ENCODE data around the gene DLGAP1.

DLGAP1 gene

DNA sequence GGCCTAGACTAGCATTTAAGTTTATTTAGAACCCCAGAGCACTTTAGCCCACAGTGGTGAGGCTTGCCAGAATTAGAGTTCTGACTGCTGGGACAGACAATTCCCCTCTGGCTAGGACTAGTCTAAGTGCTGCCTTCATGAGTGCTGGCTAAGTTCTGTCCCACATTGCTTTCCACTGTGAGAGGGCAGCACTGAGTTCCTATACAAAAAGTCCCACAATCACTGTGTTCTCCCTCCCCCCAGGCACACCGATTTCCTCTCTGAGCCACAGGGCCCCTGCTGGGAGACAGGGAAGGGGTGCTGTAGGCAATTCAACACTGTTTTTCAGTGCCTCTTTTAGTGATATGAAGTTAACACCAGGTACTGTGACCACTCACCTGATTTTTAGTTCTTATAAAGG, 310.9 kb downstream of the DLGAP1 start:
- H3K9me3 ChIP-seq (ENCODE audit: control insufficient read depth in 1 of 2, low read length in 2 of 2), result no peaks in the 10 kb centered on the region
- H3K4me1 ChIP-seq (ENCODE audit: control insufficient read depth in 1 of 2, insufficient read depth in 2 of 2, low read length in 2 of 2), result no peaks in the 10 kb centered on the region
- no peaks in the 10 kb centered on the region for H3K36me3 ChIP-seq (ENCODE audit: control insufficient read depth in 1 of 2, insufficient read depth in 2 of 2, low read length in 2 of 2)
- no peak overlapping the region for H3K4me3 ChIP-seq (ENCODE audit: low read depth in 1 of 2, low read length in 2 of 2)
- no peak overlapping the region for H3K27ac ChIP-seq (ENCODE audit: low read length)
- no peaks in the 10 kb centered on the region for H3K27me3 ChIP-seq (ENCODE audit: low read depth, low read length)

DNA sequence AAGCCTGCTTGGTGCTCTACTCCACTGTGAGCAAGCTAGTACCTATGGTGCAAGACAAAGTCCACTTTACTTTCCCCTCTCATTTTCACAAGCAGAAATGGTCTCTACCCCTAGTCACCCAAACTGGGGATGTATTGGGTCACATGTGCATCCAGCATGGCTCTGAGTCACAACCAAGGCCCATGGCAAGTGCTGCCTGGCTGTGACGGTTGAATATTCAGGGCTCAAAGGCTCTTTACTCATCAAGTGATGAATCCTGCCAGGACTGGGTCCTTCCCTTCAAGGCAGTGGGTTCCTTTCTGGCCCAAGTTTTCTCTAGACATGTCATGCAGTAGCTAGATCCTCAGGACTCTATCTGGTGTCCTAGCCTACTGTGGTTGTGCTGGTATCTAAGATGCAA, 311.5 kb downstream of the DLGAP1 start:
- Histone ChIP-seq H3K36me3 (ENCODE audit: control insufficient read depth in 1 of 2, insufficient read depth in 2 of 2, low read length in 2 of 2) (no peaks in the 10 kb centered on the region), H3K9me3 (ENCODE audit: control insufficient read depth in 1 of 2, low read length in 2 of 2) (no peaks in the 10 kb centered on the region), H3K4me3 (ENCODE audit: low read depth in 1 of 2, low read length in 2 of 2) (no peak overlapping the region), H3K4me1 (ENCODE audit: control insufficient read depth in 1 of 2, insufficient read depth in 2 of 2, low read length in 2 of 2) (no peaks in the 10 kb centered on the region), H3K27ac (ENCODE audit: low read length) (no peak overlapping the region), H3K27me3 (ENCODE audit: low read depth, low read length) (no peaks in the 10 kb centered on the region)

DNA sequence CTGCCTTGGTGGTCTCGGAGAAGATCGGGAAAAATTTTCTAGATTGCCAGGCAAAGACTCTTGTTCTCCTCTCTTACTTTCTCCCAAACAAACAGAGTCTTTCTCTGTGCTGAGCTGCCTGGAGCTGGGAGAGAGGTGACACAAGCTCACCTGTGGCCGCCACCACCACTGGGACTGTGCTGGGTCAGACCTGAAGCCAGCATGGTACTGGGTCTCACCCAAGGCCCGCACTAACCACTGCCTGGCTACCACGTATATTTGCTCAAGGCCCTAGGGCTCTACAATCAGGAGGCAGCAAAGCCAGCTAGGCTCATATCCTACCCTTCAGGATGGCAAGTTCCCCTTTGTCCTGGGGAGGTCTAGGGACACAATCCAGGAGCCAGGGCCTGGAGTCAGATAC, 312.2 kb downstream of the DLGAP1 start:
- Histone ChIP-seq H3K27ac (ENCODE audit: low read length) (no peak overlapping the region), H3K36me3 (ENCODE audit: control insufficient read depth in 1 of 2, insufficient read depth in 2 of 2, low read length in 2 of 2) (no peaks in the 10 kb centered on the region), H3K9me3 (ENCODE audit: control insufficient read depth in 1 of 2, low read length in 2 of 2) (no peaks in the 10 kb centered on the region), H3K4me1 (ENCODE audit: control insufficient read depth in 1 of 2, insufficient read depth in 2 of 2, low read length in 2 of 2) (no peaks in the 10 kb centered on the region), H3K4me3 (ENCODE audit: low read depth in 1 of 2, low read length in 2 of 2) (no peak overlapping the region), H3K27me3 (ENCODE audit: low read depth, low read length) (no peaks in the 10 kb centered on the region)

DNA sequence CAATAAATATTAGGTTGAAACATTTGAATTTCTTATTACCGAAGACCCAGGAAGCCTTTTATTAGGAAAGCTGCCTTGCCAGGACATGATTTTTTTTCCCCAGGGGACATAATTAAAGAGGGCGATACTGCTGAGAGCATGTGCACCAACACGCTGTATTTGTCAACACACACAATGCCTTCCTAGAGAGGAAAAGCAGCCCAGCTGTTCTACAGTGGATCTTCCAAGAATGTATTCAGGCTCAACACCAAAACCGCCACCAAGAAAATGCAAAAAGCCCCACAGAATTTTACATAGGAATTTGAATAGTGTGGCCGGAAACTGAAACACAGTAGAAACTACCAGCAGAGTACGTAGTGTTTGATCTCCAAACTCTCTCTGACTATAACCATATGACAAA, 320.4 kb downstream of the DLGAP1 start:
- Histone ChIP-seq H3K4me1 (ENCODE audit: control insufficient read depth in 1 of 2, insufficient read depth in 2 of 2, low read length in 2 of 2) (no peaks in the 10 kb centered on the region), H3K27me3 (ENCODE audit: low read depth, low read length) (no peaks in the 10 kb centered on the region), H3K9me3 (ENCODE audit: control insufficient read depth in 1 of 2, low read length in 2 of 2) (no peaks in the 10 kb centered on the region), H3K36me3 (ENCODE audit: control insufficient read depth in 1 of 2, insufficient read depth in 2 of 2, low read length in 2 of 2) (no peaks in the 10 kb centered on the region), H3K27ac (ENCODE audit: low read length) (no peak overlapping the region), H3K4me3 (ENCODE audit: low read depth in 1 of 2, low read length in 2 of 2) (no peak overlapping the region)

DNA sequence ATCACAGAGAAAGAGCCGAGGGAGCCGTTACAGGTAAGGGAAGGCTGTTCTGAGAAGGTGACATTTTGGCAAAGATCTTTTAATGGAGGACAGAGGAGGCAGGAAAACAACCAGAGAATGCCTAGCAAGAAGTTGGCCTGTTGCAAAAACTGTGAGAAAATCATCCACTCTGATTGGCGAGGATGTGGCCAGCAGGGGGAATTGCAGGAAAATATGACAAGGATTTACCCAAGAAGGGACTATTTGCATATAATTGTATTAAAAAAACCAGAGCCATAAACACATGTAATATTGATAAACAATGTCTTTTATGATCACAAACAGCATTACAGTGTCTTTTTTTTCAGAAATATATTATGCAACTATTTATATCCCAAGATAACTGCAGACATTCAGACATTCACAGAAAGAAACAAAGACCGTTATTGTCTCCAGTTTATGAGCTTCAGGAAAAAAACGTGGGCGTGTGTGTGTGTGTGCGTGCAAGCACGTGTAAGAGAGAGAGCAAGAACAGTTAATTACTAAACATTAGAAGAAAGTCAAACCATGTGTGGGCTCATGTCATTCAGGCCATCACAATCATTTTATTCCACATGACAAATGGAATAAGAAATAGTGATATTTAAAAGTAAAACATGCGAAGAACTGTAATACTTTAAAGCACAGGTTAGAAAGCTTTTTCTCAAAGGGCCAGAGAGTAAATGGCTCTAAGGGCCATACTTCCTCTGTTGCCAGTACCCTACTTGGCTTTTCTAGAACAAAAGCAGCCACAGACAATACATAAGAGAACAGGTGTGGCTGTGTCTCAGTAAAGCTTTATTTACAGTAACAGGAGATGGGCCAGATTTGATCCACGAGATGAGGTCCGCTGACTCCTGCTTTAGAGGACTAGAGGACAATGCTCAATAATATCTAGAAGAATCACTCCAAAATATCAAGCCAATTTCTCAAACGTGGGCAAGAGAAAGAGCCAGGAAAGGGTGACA, 324.1 kb downstream of the DLGAP1 start:
- H3K9me3 ChIP-seq (ENCODE audit: control insufficient read depth in 1 of 2, low read length in 2 of 2), result no peaks in the 10 kb centered on the region
- H3K27me3 ChIP-seq (ENCODE audit: low read depth, low read length), result no peaks in the 10 kb centered on the region
- no peak overlapping the region for H3K27ac ChIP-seq (ENCODE audit: low read length)
- no peak overlapping the region for H3K4me3 ChIP-seq (ENCODE audit: low read depth in 1 of 2, low read length in 2 of 2)
- no peaks in the 10 kb centered on the region for H3K36me3 ChIP-seq (ENCODE audit: control insufficient read depth in 1 of 2, insufficient read depth in 2 of 2, low read length in 2 of 2)
- H3K4me1 ChIP-seq (ENCODE audit: control insufficient read depth in 1 of 2, insufficient read depth in 2 of 2, low read length in 2 of 2), result no peaks in the 10 kb centered on the region

DNA sequence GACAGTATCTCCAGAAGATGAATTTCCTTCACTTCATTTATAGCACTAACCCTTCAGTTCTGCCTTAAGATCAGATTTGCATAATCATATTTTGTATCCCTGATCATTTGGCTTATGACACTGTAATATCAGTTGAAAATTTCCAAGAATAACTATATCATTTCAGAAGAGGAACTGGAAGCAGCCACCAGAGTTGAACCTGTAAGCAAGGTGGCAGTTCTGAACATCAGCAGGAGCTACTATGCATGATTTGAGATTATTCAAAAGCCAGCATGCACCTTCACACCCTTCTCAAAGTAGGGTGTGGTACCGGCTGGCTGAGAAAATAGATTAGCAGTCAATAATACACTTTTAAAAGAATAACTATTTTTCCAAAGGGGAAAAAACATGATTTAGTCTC, 328.2 kb downstream of the DLGAP1 start:
- Histone ChIP-seq H3K27me3 (ENCODE audit: low read depth, low read length) (no peaks in the 10 kb centered on the region), H3K27ac (ENCODE audit: low read length) (no peak overlapping the region), H3K4me1 (ENCODE audit: control insufficient read depth in 1 of 2, insufficient read depth in 2 of 2, low read length in 2 of 2) (no peaks in the 10 kb centered on the region), H3K36me3 (ENCODE audit: control insufficient read depth in 1 of 2, insufficient read depth in 2 of 2, low read length in 2 of 2) (no peaks in the 10 kb centered on the region), H3K4me3 (ENCODE audit: low read depth in 1 of 2, low read length in 2 of 2) (no peak overlapping the region), H3K9me3 (ENCODE audit: control insufficient read depth in 1 of 2, low read length in 2 of 2) (no peaks in the 10 kb centered on the region)

DNA sequence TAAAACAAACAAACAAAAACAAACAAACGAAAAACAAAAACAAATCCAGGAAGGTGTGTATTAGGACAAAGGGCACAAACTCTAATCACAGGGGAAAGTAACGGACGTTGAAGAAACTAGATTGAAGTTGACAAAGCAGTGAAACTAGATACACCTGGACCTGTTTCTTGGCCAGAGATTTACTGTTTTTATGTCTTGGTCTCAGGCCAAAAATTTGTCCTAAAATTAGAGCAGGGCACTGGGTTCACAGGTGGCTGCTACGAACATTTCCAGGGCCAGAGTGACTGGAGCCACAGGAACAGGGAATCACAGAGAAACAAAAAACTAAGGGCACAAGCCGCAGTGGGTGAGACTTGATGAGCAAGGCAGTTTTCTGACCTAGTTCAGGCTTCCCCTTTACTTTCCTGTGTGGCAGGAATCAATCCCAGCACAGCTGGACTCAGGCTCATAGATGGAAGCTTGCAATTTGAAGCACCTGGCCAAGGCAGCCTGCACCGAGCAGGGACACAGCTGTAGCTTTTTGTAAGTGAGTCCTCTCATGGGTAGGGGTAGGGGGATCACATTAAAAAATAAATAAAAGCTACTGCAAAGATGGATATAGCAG, 329.4 kb downstream of the DLGAP1 start:
- Histone ChIP-seq H3K4me1 (ENCODE audit: control insufficient read depth in 1 of 2, insufficient read depth in 2 of 2, low read length in 2 of 2) (no peaks in the 10 kb centered on the region), H3K4me3 (ENCODE audit: low read depth in 1 of 2, low read length in 2 of 2) (no peak overlapping the region), H3K9me3 (ENCODE audit: control insufficient read depth in 1 of 2, low read length in 2 of 2) (no peaks in the 10 kb centered on the region), H3K27me3 (ENCODE audit: low read depth, low read length) (no peaks in the 10 kb centered on the region), H3K27ac (ENCODE audit: low read length) (no peak overlapping the region), H3K36me3 (ENCODE audit: control insufficient read depth in 1 of 2, insufficient read depth in 2 of 2, low read length in 2 of 2) (no peaks in the 10 kb centered on the region)

DNA sequence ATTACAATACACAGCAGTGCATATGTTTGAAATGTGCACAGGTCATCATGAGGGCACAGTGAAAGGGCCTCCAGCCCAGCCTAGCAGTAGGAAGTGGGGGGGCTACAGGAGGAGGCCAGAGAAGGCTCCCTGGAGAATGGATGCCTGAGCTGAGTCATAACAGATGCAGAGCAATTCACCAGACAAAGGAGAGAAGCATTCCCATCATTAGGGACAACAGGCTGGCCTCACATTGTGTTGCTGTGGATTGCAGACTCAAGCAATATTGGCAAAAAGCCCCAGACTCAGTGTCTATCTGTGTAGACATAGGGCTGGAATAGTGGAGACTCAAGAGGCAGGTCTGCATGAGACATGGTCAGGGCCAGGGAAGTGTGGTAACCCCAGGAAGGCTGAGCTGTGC, 329.9 kb downstream of the DLGAP1 start:
- Histone ChIP-seq H3K4me1 (ENCODE audit: control insufficient read depth in 1 of 2, insufficient read depth in 2 of 2, low read length in 2 of 2) (no peaks in the 10 kb centered on the region), H3K27me3 (ENCODE audit: low read depth, low read length) (no peaks in the 10 kb centered on the region), H3K27ac (ENCODE audit: low read length) (no peak overlapping the region), H3K4me3 (ENCODE audit: low read depth in 1 of 2, low read length in 2 of 2) (no peak overlapping the region), H3K36me3 (ENCODE audit: control insufficient read depth in 1 of 2, insufficient read depth in 2 of 2, low read length in 2 of 2) (no peaks in the 10 kb centered on the region), H3K9me3 (ENCODE audit: control insufficient read depth in 1 of 2, low read length in 2 of 2) (no peaks in the 10 kb centered on the region)

DNA sequence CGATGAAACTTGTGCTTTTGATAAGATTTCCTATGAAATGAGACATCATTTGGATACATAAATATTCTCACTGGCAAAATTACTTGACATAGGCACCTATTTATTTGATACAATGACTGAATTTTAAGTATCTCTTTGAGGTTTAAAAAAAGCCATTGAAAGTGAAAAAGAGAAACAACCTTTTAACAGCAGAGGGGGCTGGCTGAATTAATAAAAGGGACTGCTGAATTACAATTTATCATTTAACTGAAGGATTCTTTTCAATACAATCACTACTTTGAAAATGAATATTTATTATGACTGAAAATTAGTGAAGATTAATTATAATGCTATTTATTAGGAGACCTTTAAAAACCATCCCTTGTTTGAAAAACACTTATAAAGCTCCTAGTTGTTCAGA, 335.3 kb downstream of the DLGAP1 start:
- Histone ChIP-seq H3K27ac (ENCODE audit: low read length) (no peak overlapping the region), H3K4me1 (ENCODE audit: control insufficient read depth in 1 of 2, insufficient read depth in 2 of 2, low read length in 2 of 2) (no peaks in the 10 kb centered on the region), H3K9me3 (ENCODE audit: control insufficient read depth in 1 of 2, low read length in 2 of 2) (no peaks in the 10 kb centered on the region), H3K36me3 (ENCODE audit: control insufficient read depth in 1 of 2, insufficient read depth in 2 of 2, low read length in 2 of 2) (no peaks in the 10 kb centered on the region), H3K4me3 (ENCODE audit: low read depth in 1 of 2, low read length in 2 of 2) (no peak overlapping the region), H3K27me3 (ENCODE audit: low read depth, low read length) (no peaks in the 10 kb centered on the region)

DNA sequence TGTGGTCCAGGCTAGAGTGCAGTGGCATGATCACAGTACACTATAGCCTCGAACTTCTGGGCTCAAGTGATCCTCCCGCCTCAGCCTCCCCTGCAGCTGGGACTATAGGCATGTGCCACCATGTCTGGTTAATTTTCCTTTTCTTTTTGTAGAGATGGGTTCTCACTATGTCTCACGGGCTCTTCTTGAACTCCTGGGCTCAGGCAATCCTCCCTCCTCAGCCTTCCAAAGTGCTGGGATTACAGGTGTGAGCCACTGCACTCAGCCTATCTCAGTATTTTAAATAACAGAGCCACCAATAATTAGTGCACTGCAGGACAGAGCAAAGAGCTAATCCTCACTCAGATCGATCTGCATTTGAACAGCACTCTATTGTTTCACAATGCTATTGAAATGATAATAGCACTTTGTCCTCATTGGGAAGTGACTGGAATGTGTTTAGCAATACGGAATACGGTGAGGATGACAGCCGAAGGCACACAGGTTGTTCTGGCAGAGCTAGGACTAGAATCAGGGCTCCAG, 335.9 kb downstream of the DLGAP1 start:
- Histone ChIP-seq H3K9me3 (ENCODE audit: control insufficient read depth in 1 of 2, low read length in 2 of 2) (no peaks in the 10 kb centered on the region), H3K27ac (ENCODE audit: low read length) (no peak overlapping the region), H3K4me3 (ENCODE audit: low read depth in 1 of 2, low read length in 2 of 2) (no peak overlapping the region), H3K36me3 (ENCODE audit: control insufficient read depth in 1 of 2, insufficient read depth in 2 of 2, low read length in 2 of 2) (no peaks in the 10 kb centered on the region), H3K4me1 (ENCODE audit: control insufficient read depth in 1 of 2, insufficient read depth in 2 of 2, low read length in 2 of 2) (no peaks in the 10 kb centered on the region), H3K27me3 (ENCODE audit: low read depth, low read length) (no peaks in the 10 kb centered on the region)

DNA sequence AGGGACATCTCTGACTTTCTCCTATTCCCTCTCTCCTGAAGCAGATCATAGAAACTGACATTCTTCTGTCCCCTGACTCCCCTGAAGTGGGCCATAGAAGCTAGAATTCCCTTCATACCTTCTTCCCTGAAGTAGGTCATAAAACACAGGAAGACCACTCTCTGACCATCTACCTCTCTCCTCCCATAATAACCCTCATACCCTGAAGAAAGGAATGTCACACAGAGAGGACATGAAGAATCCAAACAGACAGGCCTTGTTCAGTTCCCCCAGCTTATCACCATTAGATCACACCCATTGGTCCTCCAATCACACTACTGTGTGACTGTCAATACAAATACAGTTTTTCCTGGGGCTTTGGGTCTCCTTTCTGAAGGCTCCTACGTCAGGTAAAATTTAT, 347.1 kb downstream of the DLGAP1 start:
- no peak overlapping the region for H3K4me3 ChIP-seq (ENCODE audit: low read depth in 1 of 2, low read length in 2 of 2)
- no peak overlapping the region for H3K27ac ChIP-seq (ENCODE audit: low read length)
- H3K36me3 ChIP-seq (ENCODE audit: control insufficient read depth in 1 of 2, insufficient read depth in 2 of 2, low read length in 2 of 2), result no peaks in the 10 kb centered on the region
- no peaks in the 10 kb centered on the region for H3K9me3 ChIP-seq (ENCODE audit: control insufficient read depth in 1 of 2, low read length in 2 of 2)
- no peaks in the 10 kb centered on the region for H3K4me1 ChIP-seq (ENCODE audit: control insufficient read depth in 1 of 2, insufficient read depth in 2 of 2, low read length in 2 of 2)
- H3K27me3 ChIP-seq (ENCODE audit: low read depth, low read length), result no peaks in the 10 kb centered on the region

All from muscle layer of duodenum (tissue), 2 donors.